OCI-LY7 (cell line): ENCODE results near the gene AGRN. TPM values are rescaled to one million over a fixed set of nuclear protein-coding genes. Genes with fewer than 3 reads are reported as not detected.

Experiments used
- BruUV-seq: library from RNA; stranded (reverse); fragments of 400-500 nt; replicated peaks from 2 replicates; lab custom pipeline; 2021; lab: Mats Ljungman, UMichigan
- CTCF ChIA-PET: fragments of 300-600 bp; sonication (Branson Sonifier 250); formaldehyde crosslinking; loops from one replicate; lab custom pipeline; 2022; ENCODE audit warnings: antibody characterized with exemption; ENCODE audit not compliant: unreplicated experiment; lab: Charles Lee
- POLR2A ChIA-PET: fragments of 300-600 bp; sonication (Branson Sonifier 250); formaldehyde crosslinking; loops from one replicate; lab custom pipeline; 2022; ENCODE audit warnings: antibody characterized with exemption; lab: Charles Lee
- DNase-seq: peaks from one replicate; pipeline ENCODE4 v3.0.0-alpha.2; 2015; ENCODE audit warnings: low spot score
- H2AFZ ChIP-seq: fragments of 200-600 bp; sonication (generic), shearing (Covaris generic); 2 replicates; pipeline ENCODE4 v1.6.1; 2014; ENCODE audit warnings: mild to moderate bottlenecking, antibody characterized with exemption, low read length, moderate library complexity
- H3K27ac ChIP-seq: fragments of 200-600 bp; sonication (generic); 2 replicates; pipeline ENCODE4 v1.5.1; 2014; ENCODE audit warnings: mixed run types, low read depth, mild to moderate bottlenecking, moderate library complexity, low read length, inconsistent platforms; ENCODE audit not compliant: poor library complexity, severe bottlenecking
- H3K36me3 ChIP-seq: fragments of 200-600 bp; sonication (generic); 2 replicates; pipeline ENCODE4 v1.6.1; 2014; ENCODE audit warnings: mild to moderate bottlenecking, antibody characterized with exemption, low read length, moderate library complexity, mixed read lengths; ENCODE audit not compliant: insufficient read depth
- H3K4me1 ChIP-seq: fragments of 200-600 bp; sonication (generic); 2 replicates; pipeline ENCODE4 v1.5.1; 2014; ENCODE audit warnings: mild to moderate bottlenecking, low read length; ENCODE audit not compliant: insufficient read depth, poor library complexity, severe bottlenecking
- H3K4me2 ChIP-seq: fragments of 200-600 bp; sonication (generic); 2 replicates; pipeline ENCODE4 v1.6.1; 2014; ENCODE audit warnings: mild to moderate bottlenecking, low read length
- H3K4me3 ChIP-seq: fragments of 200-600 bp; sonication (generic); 2 replicates; pipeline ENCODE4 v1.5.1; 2014; ENCODE audit warnings: mild to moderate bottlenecking, low read depth, low read length; ENCODE audit not compliant: poor library complexity, severe bottlenecking
- H3K79me2 ChIP-seq: fragments of 200-600 bp; sonication (generic); 2 replicates; pipeline ENCODE4 v1.6.1; 2016; ENCODE audit warnings: low read depth, mild to moderate bottlenecking, low read length, moderate library complexity, mixed read lengths; ENCODE audit not compliant: insufficient read depth
- H3K9me2 ChIP-seq: fragments of 200-600 bp; sonication (generic); 2 replicates; pipeline ENCODE4 v1.6.1; 2016; ENCODE audit warnings: mild to moderate bottlenecking, low read length, mixed read lengths; ENCODE audit not compliant: insufficient read depth
- H3K9me3 ChIP-seq: fragments of 200-600 bp; sonication (generic); 2 replicates; pipeline ENCODE4 v1.6.1; 2014; ENCODE audit warnings: mild to moderate bottlenecking, mixed run types, low read length, mixed read lengths
- H4K20me1 ChIP-seq: fragments of 200-600 bp; sonication (generic); 2 replicates; pipeline ENCODE4 v1.6.1; 2014; ENCODE audit warnings: mild to moderate bottlenecking, antibody characterized with exemption, low read length, moderate library complexity, mixed read lengths; ENCODE audit not compliant: insufficient read depth
- CTCF ChIP-seq: fragments of 200-600 bp; sonication (generic); conservative IDR thresholded peaks from 2 replicates; pipeline ENCODE4 v1.5.1; 2014; ENCODE audit warnings: mild to moderate bottlenecking, antibody characterized with exemption, low read length, moderate library complexity, mixed read lengths
- EZH2phosphoT487 ChIP-seq: fragments of 200-600 bp; sonication (generic); IDR thresholded peaks from 2 replicates; pipeline ENCODE4 v1.6.1; 2018; ENCODE audit warnings: low read depth, borderline replicate concordance, mild to moderate bottlenecking, mixed run types, antibody characterized with exemption, low read length, moderate library complexity, mixed read lengths
- intact Hi-C: fragments of 100-400 bp; cut with micrococcal nuclease; formaldehyde crosslinking; loops from one replicate; pipeline ENCODE4 v1.10.0; 2022; ENCODE audit not compliant: unreplicated experiment
- total RNA-seq, 2 experiments: library from RNA; depleted of rRNA in 1 of 2; stranded (reverse); fragments of >200 nt in 1 of 2; shearing (Covaris generic) in 1 of 2; gene quantifications; 2 replicates each; pipeline ENCODE4 v1.2.3, GENCODE V29; 2014 to 2022

AGRN gene
- total RNA-seq, 2 experiments from 2014 or later: 2.7 to 9.1 TPM

GRCh38 chr1:1089731-1090423 is 70.0 kb downstream of the AGRN start:
- POLR2A ChIA-PET: no interaction called here
- H3K4me3 ChIP-seq: no peak overlapping the region
- H3K27ac ChIP-seq: no peak overlapping the region
- H2AFZ ChIP-seq: no peak overlapping the region
- CTCF ChIA-PET: no interaction called here
- H3K9me2 ChIP-seq: no peaks in the 10 kb centered on the region
- no peaks in the 10 kb centered on the region for H3K79me2 ChIP-seq
- BruUV-seq: no TSS peak
- no peaks in the 10 kb centered on the region for H3K9me3 ChIP-seq
- TF ChIP-seq EZH2phosphoT487 (no peak), CTCF (no peak)
- DNase-seq: no peak
- no peak overlapping the region for H3K4me2 ChIP-seq
- H4K20me1 ChIP-seq: no peaks in the 10 kb centered on the region
- H3K36me3 ChIP-seq: no peaks in the 10 kb centered on the region
- H3K4me1 ChIP-seq: peaks cover 6% of the 10 kb centered on the region
- intact Hi-C loops: no loop called here

- Histone ChIP-seq H3K4me3 (no peak overlapping the region), H2AFZ (no peak overlapping the region), H3K9me2 (no peaks in the 10 kb centered on the region), H4K20me1 (no peaks in the 10 kb centered on the region), H3K4me1 (peaks cover 6% of the 10 kb centered on the region), H3K9me3 (no peaks in the 10 kb centered on the region), H3K4me2 (no peak overlapping the region), H3K79me2 (no peaks in the 10 kb centered on the region), H3K36me3 (no peaks in the 10 kb centered on the region), H3K27ac (no peak overlapping the region)
- no TSS peak for BruUV-seq
- POLR2A ChIA-PET: no interaction called here
- TF ChIP-seq EZH2phosphoT487 (no peak), CTCF (no peak)
- intact Hi-C loops: no loop called here
- CTCF ChIA-PET: no interaction called here
- no peak for DNase-seq
Measured at GRCh38 chr1:1090424-1091343, 70.8 kb downstream of the AGRN start.
